Neural progenitor cell (in vitro differentiated cells): ENCODE data around the gene CPNE8. TPM values are rescaled to one million over a fixed set of nuclear protein-coding genes. Genes with fewer than 3 reads are reported as not detected.

Experiments used
- DNase-seq: peaks from one replicate; pipeline ENCODE4 v3.0.0-alpha.2; 2016; ENCODE audit warnings: low spot score
- H2AFZ ChIP-seq: fragments of 200-600 bp; sonication (generic); replicated peaks from 2 replicates; pipeline ENCODE4 v1.6.1; 2016; ENCODE audit warnings: antibody characterized with exemption
- H3F3A ChIP-seq: fragments of 200-600 bp; sonication (generic); 2 replicates; pipeline ENCODE4 v1.6.1; 2016; ENCODE audit warnings: antibody characterized with exemption, low read depth
- H3K27ac ChIP-seq: fragments of 200-600 bp; sonication (generic); 2 replicates; pipeline ENCODE4 v1.5.1; 2016; ENCODE audit warnings: mild to moderate bottlenecking
- H3K27me3 ChIP-seq: fragments of 200-600 bp; sonication (generic); 2 replicates; pipeline ENCODE4 v1.6.1; 2016; ENCODE audit warnings: mild to moderate bottlenecking, moderate library complexity
- H3K36me3 ChIP-seq: fragments of 200-600 bp; sonication (generic); 2 replicates; pipeline ENCODE4 v1.5.1; 2016
- H3K4me1 ChIP-seq: fragments of 200-600 bp; sonication (generic); 2 replicates; pipeline ENCODE4 v1.6.1; 2016; ENCODE audit warnings: mixed run types
- H3K4me2 ChIP-seq: fragments of 200-600 bp; sonication (generic); 2 replicates; pipeline ENCODE4 v1.6.1; 2016
- H3K4me3 ChIP-seq: fragments of 200-600 bp; sonication (generic); 2 replicates; pipeline ENCODE4 v1.5.1; 2016
- H3K79me2 ChIP-seq: fragments of 200-600 bp; sonication (generic); 2 replicates; pipeline ENCODE4 v1.6.1; 2016; ENCODE audit warnings: low read depth
- H3K9ac ChIP-seq: fragments of 200-600 bp; sonication (generic); 2 replicates; pipeline ENCODE4 v1.6.1; 2016
- H3K9me3 ChIP-seq: fragments of 200-600 bp; sonication (generic); 2 replicates; pipeline ENCODE4 v1.5.1; 2016; ENCODE audit warnings: low read depth
- H4K20me1 ChIP-seq: fragments of 200-600 bp; sonication (generic); 2 replicates; pipeline ENCODE4 v1.6.1; 2016; ENCODE audit warnings: low read depth
- H3K27ac Mint-ChIP-seq: 3 replicates; pipeline ENCODE4 v1.8.0; 2021; ENCODE audit warnings: mixed read lengths
- H3K27me3 Mint-ChIP-seq: 2 replicates; pipeline ENCODE4 v1.8.0; 2022; ENCODE audit warnings: low read depth, mild to moderate bottlenecking, inconsistent platforms, moderate library complexity, mixed read lengths; ENCODE audit not compliant: insufficient read depth
- H3K36me3 Mint-ChIP-seq: 3 replicates; pipeline ENCODE4 v1.8.0; 2021; ENCODE audit warnings: mixed read lengths
- H3K4me1 Mint-ChIP-seq: 3 replicates; pipeline ENCODE4 v1.8.0; 2021; ENCODE audit warnings: mixed read lengths
- H3K4me3 Mint-ChIP-seq: 3 replicates; pipeline ENCODE4 v1.8.0; 2021; ENCODE audit warnings: mild to moderate bottlenecking, moderate library complexity, mixed read lengths
- H3K9me3 Mint-ChIP-seq: 3 replicates; pipeline ENCODE4 v1.8.0; 2020; ENCODE audit warnings: mixed read lengths
- CTCF ChIP-seq: fragments of 200-600 bp; sonication (generic); IDR thresholded peaks from 2 replicates; pipeline ENCODE4 v1.5.1; 2017; ENCODE audit warnings: antibody characterized with exemption, mild to moderate bottlenecking
- EZH2 ChIP-seq: fragments of 200-600 bp; sonication (generic); IDR thresholded peaks from 2 replicates; pipeline ENCODE4 v1.6.1; 2017; ENCODE audit warnings: antibody characterized with exemption, mild to moderate bottlenecking, moderate library complexity
- EZH2phosphoT487 ChIP-seq: fragments of 200-600 bp; sonication (generic); IDR thresholded peaks from 2 replicates; pipeline ENCODE4 v1.6.1; 2017; ENCODE audit warnings: antibody characterized with exemption
- total RNA-seq: library from RNA; depleted of rRNA; stranded (reverse); fragments of >200 nt; gene quantifications from 2 replicates; pipeline ENCODE4 v1.2.3, GENCODE V29; 2015; ENCODE audit warnings: low replicate concordance

CPNE8 gene
- total RNA-seq, 1 donor from 2014 or later: 19.5 TPM

- H3K9ac ChIP-seq: no peak overlapping the region
- H3K4me3 ChIP-seq: no peak overlapping the region
- H3K79me2 ChIP-seq: no peaks in the 10 kb centered on the region
- Mint-ChIP-seq H3K4me3 (no peak overlapping the region), H3K4me1 (peaks cover 2% of the 10 kb centered on the region), H3K27me3 (peaks cover 2% of the 10 kb centered on the region), H3K9me3 (no peaks in the 10 kb centered on the region), H3K27ac (no peak overlapping the region), H3K36me3 (no peaks in the 10 kb centered on the region)
- H3K36me3 ChIP-seq: no peaks in the 10 kb centered on the region
- H3K4me1 ChIP-seq: no peaks in the 10 kb centered on the region
- H3K9me3 ChIP-seq: no peaks in the 10 kb centered on the region
- H2AFZ ChIP-seq: no peak overlapping the region
- no peak overlapping the region for H3K4me2 ChIP-seq
- no peak overlapping the region for H3K27ac ChIP-seq
- H3K27me3 ChIP-seq: no peaks in the 10 kb centered on the region
- no peak for DNase-seq
- H4K20me1 ChIP-seq: no peaks in the 10 kb centered on the region
- TF ChIP-seq CTCF: no peak
- no peak for TF ChIP-seq EZH2
- no peak for TF ChIP-seq EZH2phosphoT487
- H3F3A ChIP-seq: no peaks in the 10 kb centered on the region
Measured at GRCh38 chr12:38931461-38931860, 26.1 kb upstream of the CPNE8 start.

DNA sequence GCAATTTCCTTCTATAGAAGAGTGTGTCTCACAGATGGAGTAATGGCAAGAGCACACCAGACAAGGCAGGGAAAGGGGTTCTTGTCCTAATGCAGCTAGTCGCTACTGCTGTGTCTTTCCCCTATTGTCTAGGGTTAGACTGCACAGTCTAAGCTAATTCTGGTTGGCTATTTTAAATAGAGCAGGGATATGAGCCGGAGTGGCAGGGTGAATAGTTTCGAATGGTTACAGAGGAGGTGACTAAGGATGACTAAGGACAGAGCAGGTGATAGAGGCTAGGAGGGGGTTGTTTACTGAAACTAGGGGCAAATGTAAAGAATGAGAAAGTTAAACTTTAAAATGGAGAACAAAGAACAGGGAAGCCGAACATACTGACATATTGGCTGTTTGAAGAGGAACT lies 25.6 kb upstream of the CPNE8 start:
- Histone ChIP-seq H4K20me1 (no peaks in the 10 kb centered on the region), H3K4me1 (no peaks in the 10 kb centered on the region), H3F3A (no peaks in the 10 kb centered on the region), H3K4me3 (no peak overlapping the region), H3K9ac (no peak overlapping the region), H3K79me2 (no peaks in the 10 kb centered on the region), H3K27ac (no peak overlapping the region), H3K4me2 (no peak overlapping the region), H3K36me3 (no peaks in the 10 kb centered on the region), H3K9me3 (no peaks in the 10 kb centered on the region), H3K27me3 (no peaks in the 10 kb centered on the region), H2AFZ (no peak overlapping the region)
- Mint-ChIP-seq H3K9me3 (no peaks in the 10 kb centered on the region), H3K36me3 (no peaks in the 10 kb centered on the region), H3K4me1 (peaks cover 2% of the 10 kb centered on the region), H3K27me3 (peaks cover 2% of the 10 kb centered on the region), H3K27ac (no peak overlapping the region), H3K4me3 (no peak overlapping the region)
- DNase-seq: no peak
- no peak for TF ChIP-seq EZH2
- no peak for TF ChIP-seq EZH2phosphoT487
- TF ChIP-seq CTCF: no peak

DNA sequence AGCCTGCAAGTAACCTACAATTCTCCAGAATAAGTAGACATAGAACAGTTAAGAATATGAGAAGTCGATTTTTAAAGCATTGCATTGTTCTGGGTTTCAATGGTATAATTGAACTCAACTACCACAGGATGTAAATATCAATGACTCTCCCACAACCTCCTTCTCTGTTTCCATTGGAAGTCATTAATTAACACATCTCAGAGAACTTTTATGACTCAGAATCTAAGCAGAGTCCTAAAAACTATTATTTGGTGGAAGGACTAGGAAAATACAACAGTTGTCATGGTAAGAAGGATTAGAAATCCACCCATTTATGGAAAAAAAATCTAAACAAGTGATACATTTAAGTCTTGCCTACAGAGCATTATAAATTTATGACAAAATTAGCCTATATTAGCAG lies 21.1 kb upstream of the CPNE8 start:
- no peak overlapping the region for H3K27ac ChIP-seq
- Mint-ChIP-seq H3K27ac (no peak overlapping the region), H3K4me3 (no peak overlapping the region), H3K27me3 (no peaks in the 10 kb centered on the region), H3K36me3 (no peaks in the 10 kb centered on the region), H3K4me1 (peaks cover 2% of the 10 kb centered on the region), H3K9me3 (no peaks in the 10 kb centered on the region)
- H3K4me2 ChIP-seq: no peak overlapping the region
- no peaks in the 10 kb centered on the region for H3K79me2 ChIP-seq
- H3K4me3 ChIP-seq: no peak overlapping the region
- no peaks in the 10 kb centered on the region for H3K27me3 ChIP-seq
- no peaks in the 10 kb centered on the region for H3K9me3 ChIP-seq
- H4K20me1 ChIP-seq: no peaks in the 10 kb centered on the region
- no peak for DNase-seq
- no peak overlapping the region for H3K9ac ChIP-seq
- H3K4me1 ChIP-seq: no peaks in the 10 kb centered on the region
- TF ChIP-seq EZH2phosphoT487 (no peak), EZH2 (no peak), CTCF (no peak)
- H3F3A ChIP-seq: no peaks in the 10 kb centered on the region
- H2AFZ ChIP-seq: no peak overlapping the region
- H3K36me3 ChIP-seq: no peaks in the 10 kb centered on the region
